Stimulated activated CD4-positive, alpha-beta T cell treated with anti-CD3 and anti-CD28 coated beads, Interleukin-12 subunit alpha, Interleukin-12 subunit beta, amount 100 ng/mL, for 24 hours (primary cell): ENCODE measurements around the gene CD58.
"Not testable (repeated sequence)": the region's sequence is repeated elsewhere in the genome, so short reads cannot be mapped to it uniquely, and the experiment has no call there.

Experiments
- DNase-seq, 2 experiments: peaks; one replicate each; pipeline ENCODE4 v3.0.0-alpha.2; 2020; ENCODE audit warnings: low read depth in 2 of 2

CD58 gene

DNA sequence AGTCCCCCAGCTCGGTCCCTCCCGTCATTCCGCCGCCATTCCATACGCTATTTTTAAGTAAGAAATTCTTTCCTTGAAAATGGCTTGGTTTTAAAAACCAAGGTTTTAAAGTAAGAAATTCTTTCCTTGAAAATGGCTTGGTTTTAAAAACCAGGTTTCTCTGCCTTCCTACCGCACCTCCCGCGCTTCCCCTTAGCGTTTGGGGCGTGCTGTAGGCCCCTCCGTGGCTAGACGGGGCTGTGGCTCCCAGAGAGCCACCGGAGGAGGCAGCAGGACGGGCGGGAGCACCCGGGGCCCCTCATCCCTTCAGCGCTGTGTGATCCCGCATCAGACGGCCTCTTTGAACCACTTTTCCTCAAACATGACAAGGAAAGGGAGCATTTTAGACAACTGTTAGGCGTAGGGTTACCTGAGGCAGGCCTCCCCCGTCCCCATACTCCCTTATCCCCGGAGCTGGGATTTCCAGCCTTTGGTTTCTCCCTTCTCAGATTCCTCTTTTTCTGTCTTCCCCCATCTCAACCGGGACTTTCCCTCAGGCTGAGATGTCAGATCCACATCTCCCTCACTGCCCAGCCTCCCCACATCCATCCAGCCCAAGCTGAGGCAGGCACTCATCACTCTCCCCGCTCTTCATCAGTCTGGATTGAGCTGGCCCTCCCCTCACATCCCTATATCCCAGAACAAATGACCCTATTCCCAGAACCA lies 541 bp upstream of the CD58 start:
- DNase-seq: no peak

DNA sequence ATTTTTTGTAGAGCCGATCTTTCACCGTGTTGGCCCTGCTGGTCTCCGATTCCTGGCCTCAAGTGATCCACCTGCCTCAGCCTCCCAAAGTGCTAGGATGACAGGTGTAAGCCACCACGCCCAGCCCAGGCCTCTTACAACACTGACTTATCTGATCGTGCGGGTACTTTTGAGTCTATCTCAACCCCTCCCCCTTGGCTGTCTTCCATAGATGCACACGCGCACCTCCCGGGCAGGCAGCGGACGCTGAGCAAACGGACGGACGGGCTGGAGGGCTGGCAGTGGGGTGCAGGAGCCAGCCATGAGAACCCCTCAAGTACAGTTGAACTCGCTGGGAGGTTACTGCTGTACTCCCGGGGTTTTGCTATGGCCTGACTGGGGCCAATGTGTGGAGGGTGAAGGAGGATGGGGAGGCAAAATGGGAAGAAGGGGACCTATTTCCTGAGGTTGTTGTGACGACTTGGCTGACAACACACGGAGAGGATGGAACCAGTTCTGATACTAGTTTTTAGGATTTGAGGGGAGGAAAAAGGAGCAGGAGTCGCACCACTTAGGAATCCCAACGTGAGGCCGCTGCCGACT lies 959 bp downstream of the CD58 start:
- peak in 1 of 2 experiments; percentile 21 for DNase-seq

DNA sequence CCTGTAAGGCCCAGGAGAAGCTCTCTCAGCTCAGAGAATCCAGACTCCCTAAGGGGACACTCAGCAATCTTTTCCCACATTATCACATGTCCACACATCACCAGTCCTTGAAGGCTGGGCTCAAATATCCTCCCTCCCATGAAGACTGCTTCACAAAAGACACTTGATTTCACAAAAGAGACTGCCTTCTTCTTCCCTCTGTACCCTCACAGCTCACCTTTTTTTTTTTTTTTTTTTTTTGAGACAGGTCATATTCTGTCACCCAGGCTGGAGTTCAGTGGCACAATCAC lies 1.5 kb downstream of the CD58 start:
- no peak for DNase-seq

DNA sequence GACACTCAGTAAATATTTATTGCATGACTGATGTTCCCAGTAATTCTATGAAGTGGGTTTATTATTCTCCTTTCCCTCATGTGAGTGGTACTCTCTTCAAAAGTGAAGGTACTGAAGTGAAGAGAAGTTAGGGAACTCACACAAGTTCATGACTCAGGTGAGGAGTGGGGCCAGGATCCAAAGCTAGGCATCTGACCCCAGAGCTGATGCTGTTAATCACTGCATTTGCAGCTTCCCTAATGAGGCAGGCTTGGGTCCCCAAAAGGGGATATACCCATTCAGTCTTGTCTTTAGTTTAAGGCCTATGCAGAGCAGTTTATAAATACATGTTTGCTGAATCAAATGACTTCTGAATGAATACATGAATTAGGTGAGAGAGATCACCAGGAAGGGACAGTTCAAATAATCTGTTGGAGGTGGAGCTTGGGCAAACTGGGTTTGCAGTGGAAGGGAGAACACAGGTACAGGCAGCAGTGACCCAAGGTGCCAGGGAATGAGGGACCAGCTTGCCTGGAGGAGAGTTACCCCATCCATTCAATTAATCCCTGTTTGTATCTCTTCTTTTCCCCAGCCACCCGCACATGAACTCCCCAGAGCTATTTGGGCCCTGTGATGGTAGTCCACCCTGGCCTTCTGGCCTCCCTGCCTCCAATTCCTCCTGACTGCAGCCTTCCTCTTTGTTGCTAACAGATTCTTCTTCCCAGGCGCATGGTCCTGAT lies 2.0 kb downstream of the CD58 start:
- no peak for DNase-seq

DNA sequence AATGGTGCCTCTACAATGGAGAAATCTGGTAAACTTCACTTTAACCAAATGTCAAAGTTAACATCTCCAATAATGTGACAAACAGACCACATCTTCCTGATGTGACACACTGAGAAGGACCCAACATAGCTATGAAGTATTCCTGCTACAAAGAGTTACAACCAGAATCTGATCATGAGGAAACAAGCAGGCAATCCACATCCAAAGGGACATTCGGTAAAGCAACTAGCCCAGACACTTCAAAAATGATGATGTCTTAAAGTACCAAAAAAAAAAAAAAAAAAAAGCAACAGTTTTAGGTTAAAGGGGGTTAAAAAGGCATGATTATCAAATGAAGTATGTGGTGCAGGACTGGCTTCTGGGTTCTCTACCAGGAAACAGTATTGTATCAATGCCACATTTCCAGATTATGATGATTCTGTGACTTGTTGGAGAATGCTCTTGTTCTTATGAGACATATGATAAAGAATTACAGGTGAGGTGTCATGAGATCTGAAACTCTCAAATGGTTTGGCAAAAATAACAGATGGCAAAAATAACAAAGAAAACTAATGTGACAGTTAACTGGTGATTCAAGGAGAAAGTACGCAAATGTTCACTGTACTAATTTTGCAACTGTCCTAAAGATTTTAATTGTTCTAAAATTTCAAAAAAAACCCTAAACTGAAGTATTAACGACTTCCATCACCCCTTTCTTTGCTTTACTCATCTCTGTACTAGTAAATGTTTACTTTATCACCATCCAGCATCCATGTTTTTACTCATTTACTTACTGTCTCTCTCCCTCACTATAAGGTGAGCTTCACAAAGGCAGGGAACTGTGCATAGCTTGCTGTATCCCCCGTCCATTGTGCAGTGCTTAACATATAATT lies 2.8 kb downstream of the CD58 start:
- no peak for DNase-seq

DNA sequence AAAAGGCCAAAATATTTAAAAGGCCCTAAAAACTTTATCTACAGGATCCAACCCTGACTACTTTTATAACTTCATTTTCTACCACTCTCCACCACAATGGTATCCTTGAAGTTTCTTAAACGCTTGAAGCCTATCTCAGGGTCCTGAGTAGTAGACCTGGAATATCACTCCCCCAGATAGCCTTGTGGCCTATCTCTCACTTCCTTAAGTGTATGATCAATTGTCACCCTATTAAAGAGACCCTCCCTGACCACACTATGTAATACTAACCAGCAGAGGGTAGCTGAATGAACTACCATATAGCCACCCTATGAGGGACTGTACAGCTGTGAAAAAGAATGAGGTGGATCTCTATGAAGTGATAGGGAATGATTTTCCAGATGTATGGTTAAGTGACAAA lies 5.6 kb downstream of the CD58 start:
- no peak for DNase-seq

DNA sequence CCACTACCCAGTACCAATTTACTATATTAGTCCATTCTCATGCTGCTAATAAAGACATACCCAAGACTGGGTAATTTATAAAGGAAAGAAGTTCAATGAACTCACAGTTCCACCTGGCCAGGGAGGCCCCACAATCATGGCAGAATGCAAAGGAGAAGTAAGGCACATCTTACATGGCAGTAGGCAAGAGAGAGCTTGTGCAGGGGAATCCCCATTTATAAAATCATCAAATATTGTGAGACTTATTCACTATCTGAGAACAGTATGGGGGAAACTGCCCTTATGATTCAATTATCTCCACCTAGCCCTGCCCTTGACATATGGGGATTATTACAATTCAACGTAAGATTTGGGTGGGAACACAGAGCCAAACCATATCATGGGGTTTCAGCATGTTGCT lies 6.4 kb downstream of the CD58 start:
- no peak for DNase-seq

DNA sequence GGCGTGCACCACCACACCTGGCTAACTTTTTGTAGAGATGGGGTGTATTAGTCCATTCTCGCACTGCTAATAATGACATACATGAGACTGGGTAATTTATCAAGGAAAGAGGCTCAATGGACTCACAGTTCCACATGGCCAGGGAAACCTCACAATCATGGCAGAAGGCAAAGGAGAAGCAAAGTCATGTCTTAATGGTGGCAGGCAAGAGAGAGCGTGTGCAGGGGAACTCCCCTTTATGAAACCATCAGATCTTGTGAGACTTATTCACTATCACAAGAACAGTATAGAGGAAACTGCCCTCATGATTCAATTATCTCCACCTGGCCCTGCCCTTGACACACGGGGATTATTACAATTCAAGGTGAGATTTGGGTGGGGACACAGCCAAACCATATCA lies 8.4 kb downstream of the CD58 start:
- not testable (repeated sequence) for DNase-seq

DNA sequence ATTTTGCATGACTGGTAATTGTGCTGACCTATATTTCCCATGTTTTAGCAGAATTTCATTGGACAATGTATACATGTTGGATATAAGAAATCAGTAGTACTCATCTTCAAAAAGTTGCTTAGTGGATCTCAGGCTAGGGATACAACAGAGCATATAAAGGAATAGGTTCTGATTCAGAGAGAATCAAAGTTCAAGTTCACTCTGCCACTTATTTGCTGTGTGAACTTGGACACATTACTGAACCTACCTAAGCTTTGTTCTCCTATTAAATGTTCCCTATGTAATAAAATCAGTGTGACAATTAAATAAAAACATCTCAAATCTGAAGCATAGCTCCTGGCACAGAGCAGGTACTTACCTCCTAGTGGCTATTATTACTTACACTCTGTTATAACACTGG lies 9.3 kb downstream of the CD58 start:
- DNase-seq: no peak

DNA sequence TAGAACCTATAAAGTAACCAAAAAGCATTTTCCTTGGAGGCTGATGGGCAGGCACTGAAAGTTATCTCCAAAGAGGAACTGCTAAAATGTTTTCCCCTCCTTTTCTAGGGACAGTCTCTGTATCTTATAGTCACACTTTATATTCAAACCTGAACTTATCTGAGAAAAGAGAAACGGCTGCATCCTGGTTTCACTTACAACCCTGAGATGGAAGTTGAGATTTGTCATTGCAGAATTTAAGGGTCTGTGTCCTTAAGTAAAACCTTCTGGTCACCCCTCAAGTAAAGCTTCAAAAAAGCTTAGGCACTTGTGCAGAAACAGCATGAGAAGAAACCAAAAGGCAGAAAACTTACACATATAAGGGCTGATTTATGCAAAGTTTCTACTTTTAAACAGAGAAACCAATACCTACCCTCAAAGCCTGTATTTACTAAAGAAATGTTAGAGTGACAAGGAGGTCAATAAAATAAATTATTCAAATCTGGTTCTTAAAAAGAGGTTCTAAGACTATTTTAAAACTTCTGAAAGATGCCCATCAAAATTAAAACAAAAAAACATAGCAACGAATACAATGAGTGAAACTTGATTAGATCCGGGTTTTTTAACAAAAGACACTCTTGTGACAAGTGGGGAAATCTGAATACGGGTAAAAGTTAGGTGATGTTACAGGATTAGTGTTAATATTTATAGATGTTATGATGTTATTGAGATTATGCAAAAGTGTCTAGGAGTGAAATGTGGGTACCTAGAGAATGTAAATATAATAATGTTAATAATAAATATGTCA lies 9.9 kb downstream of the CD58 start:
- DNase-seq: no peak

DNA sequence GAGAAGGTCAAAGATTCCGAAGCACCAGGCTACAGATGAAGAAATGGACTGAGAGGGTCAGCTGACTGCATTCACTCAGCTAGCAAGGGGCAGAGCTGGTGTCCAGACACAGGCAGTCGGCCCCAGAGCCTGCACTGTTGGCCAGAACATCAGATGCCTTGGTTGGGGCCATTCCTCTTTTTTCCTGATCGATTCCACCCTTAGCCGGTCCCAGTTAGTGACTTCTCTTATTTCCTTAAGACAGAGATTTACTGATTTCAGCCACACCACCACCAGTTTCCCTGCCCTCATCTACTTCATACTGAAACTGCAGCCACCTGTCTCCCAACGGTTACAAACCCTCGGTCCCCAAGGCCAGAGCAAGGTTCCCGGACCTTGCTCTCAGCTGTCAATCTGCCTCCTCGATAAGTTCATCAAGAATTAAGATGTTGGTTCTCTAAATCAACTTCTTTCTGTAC lies 11.5 kb downstream of the CD58 start:
- no peak for DNase-seq

DNA sequence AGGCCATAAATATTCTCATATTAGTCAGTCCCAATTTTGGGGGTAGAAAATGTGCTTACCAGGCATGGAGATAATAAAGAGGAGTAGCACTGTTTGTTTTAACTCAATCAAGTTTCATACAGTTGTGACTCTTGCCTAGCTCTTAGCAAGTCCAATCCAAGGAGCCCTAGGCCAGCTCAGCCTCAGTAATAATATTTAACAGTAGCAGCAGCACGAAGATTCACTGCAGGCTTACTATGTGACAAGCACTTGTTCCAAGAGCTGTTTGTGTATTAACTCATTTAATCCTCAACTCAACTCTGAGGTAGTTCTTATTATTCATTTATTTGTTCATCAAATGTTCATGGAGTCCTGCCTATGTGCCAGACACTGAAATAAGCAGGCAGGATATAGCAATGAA lies 12.3 kb downstream of the CD58 start:
- DNase-seq: no peak

DNA sequence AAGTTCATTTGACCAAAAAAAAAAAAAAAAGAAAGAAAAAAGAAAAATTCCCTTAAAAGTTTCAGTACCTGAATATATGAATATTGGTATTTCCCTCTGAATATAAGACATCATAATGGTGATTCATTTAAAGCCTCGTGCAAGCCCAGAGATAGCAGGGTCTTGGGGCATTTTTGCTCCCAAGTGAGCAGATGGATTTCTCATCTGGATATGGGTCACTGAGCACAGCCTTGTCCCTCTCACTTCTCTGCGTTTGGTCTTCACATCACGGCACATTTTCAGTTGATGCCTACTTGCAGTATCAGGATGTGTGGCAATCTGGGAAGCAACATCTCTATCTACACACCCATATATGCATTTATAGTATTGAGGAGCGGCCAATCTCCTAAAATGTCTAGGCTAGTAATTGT lies 12.7 kb downstream of the CD58 start:
- DNase-seq: no peak

DNA sequence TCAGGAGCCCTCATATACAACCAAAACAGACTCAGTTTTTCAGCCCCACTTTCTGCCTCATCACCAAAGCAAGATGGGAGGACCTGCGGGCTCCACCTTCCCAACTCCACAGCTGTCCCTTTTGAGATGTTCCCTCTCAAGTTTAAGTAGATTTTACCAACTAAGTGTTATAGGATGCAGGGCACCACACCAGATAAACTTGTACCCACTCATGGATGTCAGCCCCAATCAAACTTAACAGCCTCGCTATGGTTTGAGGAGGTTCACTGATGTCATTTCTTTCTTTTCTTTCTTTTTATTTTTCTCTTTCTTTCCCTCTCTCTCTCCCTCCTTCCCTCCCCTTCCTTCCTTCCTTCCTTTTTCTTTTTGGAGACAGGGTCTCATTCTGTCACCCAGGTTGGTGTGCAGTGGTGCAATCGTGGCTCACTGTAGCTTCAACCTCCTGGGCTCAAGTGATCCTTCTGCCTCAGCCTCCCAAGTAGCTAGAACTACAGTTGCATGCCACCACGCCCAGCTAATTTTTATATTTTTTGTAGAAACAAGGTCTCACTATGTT lies 13.4 kb downstream of the CD58 start:
- no peak for DNase-seq

DNA sequence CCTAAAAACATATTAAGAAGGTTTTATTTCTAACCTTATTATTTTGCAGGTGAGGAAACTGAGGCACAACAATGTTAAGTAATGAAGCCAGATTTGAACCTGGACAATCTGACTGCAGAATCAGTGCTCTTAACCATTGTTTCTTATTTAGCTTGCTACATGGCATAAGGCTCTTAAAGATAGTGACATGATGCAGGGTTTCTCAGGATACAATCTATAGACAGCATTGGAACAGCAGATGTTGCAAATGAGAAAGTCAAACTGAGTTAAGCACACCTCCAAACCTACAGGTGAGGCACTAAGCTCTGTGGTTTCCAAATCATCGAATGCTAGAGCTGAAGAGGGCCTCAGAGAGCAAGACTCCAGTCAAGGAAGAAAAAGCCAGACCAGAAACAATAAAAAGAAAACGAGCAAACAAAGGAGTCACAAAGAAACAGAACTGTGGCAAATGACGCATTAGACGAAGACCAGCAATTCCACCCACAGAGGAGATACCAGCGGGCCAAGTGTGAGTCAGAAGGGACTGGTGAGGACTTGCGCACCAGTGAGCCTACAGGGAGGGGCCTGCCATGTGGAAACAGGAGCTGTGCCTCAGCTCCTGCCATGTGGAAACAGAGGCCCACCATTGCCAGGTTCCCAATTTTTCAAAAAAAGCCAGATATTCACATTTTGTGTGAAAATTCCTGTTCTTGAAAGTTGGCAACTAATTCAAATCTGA lies 14.4 kb downstream of the CD58 start:
- DNase-seq: peak; percentile 52 to 69

DNA sequence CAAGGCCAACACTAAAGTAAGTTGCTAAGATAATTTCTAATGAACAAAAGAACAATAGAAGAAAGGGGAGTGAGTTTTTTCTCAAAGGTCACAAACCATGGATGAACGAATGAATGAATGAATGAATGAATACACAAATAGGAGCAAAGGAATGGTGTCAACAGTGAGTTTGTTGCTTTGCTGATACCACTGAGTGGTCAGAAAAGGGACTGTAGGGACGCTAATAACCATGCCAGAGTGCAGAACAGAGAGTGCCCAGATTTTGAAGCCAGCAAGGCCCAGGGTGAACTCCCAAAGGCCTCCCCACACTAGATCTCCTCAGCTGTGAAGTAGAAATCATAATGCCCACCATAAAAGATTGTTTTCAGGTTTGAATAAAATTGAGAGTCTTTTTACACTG lies 15.9 kb downstream of the CD58 start:
- no peak for DNase-seq

DNA sequence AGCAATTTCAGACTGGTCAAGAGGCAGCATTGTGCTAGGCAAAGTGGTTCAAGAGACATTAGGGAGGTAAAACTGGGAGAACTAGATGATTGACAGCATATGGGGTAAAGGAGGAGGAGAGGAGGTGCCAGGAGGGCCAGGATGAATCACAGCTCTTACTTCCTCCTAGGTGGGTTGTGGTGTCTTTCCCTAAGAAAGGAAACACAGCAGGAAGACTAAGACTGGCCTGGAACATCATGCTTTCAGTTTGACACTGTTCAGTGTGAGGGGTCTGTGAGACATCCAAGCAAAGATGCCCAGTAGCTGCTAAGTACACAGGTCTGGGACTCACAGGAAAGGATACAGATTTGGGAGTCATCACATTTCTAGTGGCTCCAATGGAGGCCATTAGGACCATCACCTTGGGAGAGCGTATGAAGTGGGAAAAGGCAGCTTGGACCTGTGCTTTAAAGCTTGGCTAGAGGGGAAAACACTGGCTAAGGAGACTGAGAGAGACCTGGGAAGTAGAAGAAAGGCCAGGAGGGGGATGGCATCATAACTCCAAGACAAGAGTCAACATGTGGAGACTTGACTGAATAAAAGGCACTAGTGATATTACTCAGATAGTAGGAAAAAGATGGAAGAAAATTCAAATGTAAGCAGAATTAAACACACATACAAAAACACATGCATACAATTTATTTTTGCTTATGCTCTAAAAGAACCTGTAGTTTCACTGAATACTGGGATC lies 17.3 kb downstream of the CD58 start:
- no peak for DNase-seq

DNA sequence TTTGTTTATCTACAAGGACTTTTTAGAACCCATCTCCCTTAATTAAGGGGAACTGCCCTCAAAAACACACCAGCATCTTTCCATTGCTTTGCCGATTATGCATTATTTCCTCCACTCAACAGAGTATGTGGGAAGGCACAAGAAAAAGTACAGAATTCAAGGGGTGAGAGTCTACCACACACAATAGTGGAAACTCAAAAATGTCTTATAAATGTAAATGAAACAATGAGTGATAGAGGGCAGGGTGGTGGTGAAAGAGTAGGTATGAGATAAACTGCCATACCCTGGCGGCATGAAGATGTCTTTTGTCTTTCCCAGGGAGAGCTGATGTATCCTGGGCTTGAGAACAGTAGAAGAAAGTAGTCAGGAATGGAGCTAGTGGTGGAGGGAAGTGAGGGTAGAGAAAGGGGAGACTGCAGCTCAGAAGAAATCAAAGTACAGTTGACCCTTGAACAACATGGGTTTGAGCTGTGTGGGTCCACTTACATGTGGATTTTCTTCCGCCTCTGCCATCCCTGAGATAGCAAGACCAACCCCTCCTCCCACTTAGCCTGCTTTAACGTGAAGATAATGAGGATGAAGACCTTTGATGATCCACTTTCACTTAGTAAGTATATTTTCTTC lies 24.4 kb downstream of the CD58 start:
- no peak for DNase-seq

DNA sequence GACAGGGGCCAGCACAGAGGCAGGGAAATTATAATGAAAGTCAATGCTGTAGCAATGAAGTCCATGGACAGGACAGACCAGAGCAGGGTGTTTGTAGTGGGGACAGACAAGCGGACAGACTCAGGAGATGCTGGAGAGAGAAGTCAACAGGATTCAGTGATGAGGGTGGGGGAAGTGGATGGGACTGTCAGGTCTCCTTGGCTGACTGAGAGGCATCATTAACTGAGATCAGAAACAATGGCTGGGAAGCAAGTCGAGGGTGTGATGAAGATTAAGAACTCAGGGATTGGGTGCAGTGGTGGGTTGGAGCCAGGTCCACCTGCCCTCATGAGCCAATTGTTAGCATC lies 25.5 kb downstream of the CD58 start:
- no peak for DNase-seq
